ENCODE results near the gene GATC.

GATC gene

GRCh38 chr12:120445911-120446843 is at the start of gene GATC, which contains the start of gene TRIAP1:
GATC (plus strand) TSS chr12:120446444; CDS start chr12:120446481, 37 bp downstream.
TRIAP1 (minus strand) TSS chr12:120446384; CDS start chr12:120446372, 12 bp downstream.
- peak; percentile 72 for DNase-seq (ENCODE audit: low read depth)

- no peak for DNase-seq (ENCODE audit: low read depth)
Observed at GRCh38 chr12:120397824-120398540, 48.3 kb upstream of the GATC start.

GRCh38 chr12:120399531-120399930 is 46.7 kb upstream of the GATC start:
- DNase-seq (ENCODE audit: low read depth), result no peak

- no peak for DNase-seq (ENCODE audit: low read depth)
Observed at GRCh38 chr12:120402217-120402616, 44.0 kb upstream of the GATC start.

- DNase-seq (ENCODE audit: low read depth), result no peak
Observed at GRCh38 chr12:120403869-120404268, 42.4 kb upstream of the GATC start.

GRCh38 chr12:120404271-120404670 is 42.0 kb upstream of the GATC start:
- DNase-seq (ENCODE audit: low read depth), result no peak

- no peak for DNase-seq (ENCODE audit: low read depth)
Observed at GRCh38 chr12:120406069-120406468, 40.2 kb upstream of the GATC start.

GRCh38 chr12:120406553-120406952 is 39.7 kb upstream of the GATC start:
- no peak for DNase-seq (ENCODE audit: low read depth)

- no peak for DNase-seq (ENCODE audit: low read depth)
Observed at GRCh38 chr12:120408771-120409170, 37.5 kb upstream of the GATC start.

GRCh38 chr12:120412421-120412820 is 33.8 kb upstream of the GATC start:
- no peak for DNase-seq (ENCODE audit: low read depth)

- no peak for DNase-seq (ENCODE audit: low read depth)
Observed at GRCh38 chr12:120413901-120414695, 32.1 kb upstream of the GATC start.

- DNase-seq (ENCODE audit: low read depth), result no peak
Observed at GRCh38 chr12:120416490-120417216, 29.6 kb upstream of the GATC start.

GRCh38 chr12:120417917-120418580 is 28.2 kb upstream of the GATC start:
- no peak for DNase-seq (ENCODE audit: low read depth)

GRCh38 chr12:120421701-120422100 is 24.5 kb upstream of the GATC start:
- no peak for DNase-seq (ENCODE audit: low read depth)

- DNase-seq (ENCODE audit: low read depth), result no peak
Observed at GRCh38 chr12:120422892-120423456, 23.3 kb upstream of the GATC start.

- no peak for DNase-seq (ENCODE audit: low read depth)
Observed at GRCh38 chr12:120425797-120426196, 20.4 kb upstream of the GATC start.

- no peak for DNase-seq (ENCODE audit: low read depth)
Observed at GRCh38 chr12:120428597-120429229, 17.5 kb upstream of the GATC start.

- DNase-seq (ENCODE audit: low read depth), result no peak
Observed at GRCh38 chr12:120429368-120429767, 16.9 kb upstream of the GATC start.

GRCh38 chr12:120432772-120433525 is 13.3 kb upstream of the GATC start:
- no peak for DNase-seq (ENCODE audit: low read depth)
